Aorta (tissue), 5 donors: ENCODE measurements around the gene STAT4. TPM values are rescaled to one million over a fixed set of nuclear protein-coding genes. Genes with fewer than 3 reads are reported as not detected.
A peak's percentile ranks its signal among the peaks of the same experiment; 100 is the strongest.

Source experiments
- ATAC-seq: fragments of 200-7000 bp; cut with Tn5 transposase; one replicate; pipeline ENCODE4 v1.9.1; 2022; ENCODE audit warnings: moderate library complexity; ENCODE audit not compliant: low FRiP score
- DNase-seq, 2 donors: peaks; one replicate each; pipeline ENCODE4 v3.0.0-alpha.2; 2020
- H3K27ac ChIP-seq, 2 donors: one replicate each; pipeline ENCODE4 v1.5.1; 2013; ENCODE audit warnings: low read length in 2 of 2, mild to moderate bottlenecking in 2 of 2, moderate library complexity in 2 of 2, control low read depth in 1 of 2, inconsistent platforms in 1 of 2, low read depth in 1 of 2
- H3K27me3 ChIP-seq, 2 donors: one replicate each; pipeline ENCODE4 v1.6.1; 2013; ENCODE audit warnings: control low read depth in 1 of 2, low read length in 1 of 2, mild to moderate bottlenecking in 1 of 2, moderate library complexity in 1 of 2; ENCODE audit not compliant: insufficient read depth in 2 of 2, control insufficient read depth in 1 of 2
- H3K36me3 ChIP-seq, 2 donors: one replicate each; pipeline ENCODE4 v1.6.1; 2013; ENCODE audit warnings: control low read depth in 1 of 2, low read length in 1 of 2, mild to moderate bottlenecking in 1 of 2; ENCODE audit not compliant: insufficient read depth in 2 of 2, control insufficient read depth in 1 of 2
- H3K4me1 ChIP-seq, 2 donors: one replicate each; pipeline ENCODE4 v1.6.1; 2013; ENCODE audit warnings: low read length in 2 of 2, control low read depth in 1 of 2, mild to moderate bottlenecking in 1 of 2, moderate library complexity in 1 of 2; ENCODE audit not compliant: insufficient read depth in 2 of 2, control insufficient read depth in 1 of 2
- H3K4me3 ChIP-seq, 2 donors: one replicate each; pipeline ENCODE4 v1.5.1; 2013; ENCODE audit warnings: low read length in 2 of 2, control low read depth in 1 of 2, mild to moderate bottlenecking in 1 of 2
- H3K9me3 ChIP-seq: one replicate; pipeline ENCODE4 v1.6.1; 2013; ENCODE audit warnings: mild to moderate bottlenecking, low read length; ENCODE audit not compliant: control insufficient read depth
- WGBS, 2 donors: extraction: QIAGEN DNeasy Blood & Tissue Kit; methylation state at CpG; one replicate each; pipeline ENCODE4 v1.1.7; 2013; 5-methylcytosine and 5-hydroxymethylcytosine counted together
- intact Hi-C, 2 donors: fragments of 100-400 bp; cut with DNase I; formaldehyde crosslinking; loops; one replicate each; pipeline versions ENCODE4 v1.14.2 to v1.15.0; 2022
- polyA plus RNA-seq, 2 donors: library from polyadenylated mRNA; stranded (reverse); fragments of 200-250 nt; gene quantifications; one replicate each; pipeline ENCODE4 v1.2.3, GENCODE V29; 2013
- total RNA-seq, 2 donors: library from RNA; stranded (reverse); fragmentation: NEBNext Ultra II Directional; extraction: Animal tissue kit (Norgen Biotek cat#: 25700); gene quantifications; one replicate each; pipeline ENCODE4 v1.2.1, GENCODE V29; 2021
- donor health status: healthy with polysubstance abuse.
- donor health status: Bipolar disorder and iron deficiency.
- donor health status: DM: no; HTN: no; CAD: no.
- donor health status: DM: no; HTN: no; CAD: no.
- donor health status: DM: yes; HTN: yes; CAD: no.

Gene STAT4
- total and polyA plus RNA-seq, 4 donors: 1.1 to 7.7 (median 3.0) TPM

- Histone ChIP-seq H3K27ac (no peak overlapping the region), H3K4me1 (no peaks in the 10 kb centered on the region), H3K9me3 (no peaks in the 10 kb centered on the region), H3K36me3 (no peaks in the 10 kb centered on the region), H3K4me3 (no peak overlapping the region), H3K27me3 (no peaks in the 10 kb centered on the region)
- DNase-seq (no peak), ATAC-seq (peak; percentile 66)
- intact Hi-C loops: loop anchor here (2.0 to 5.0 kb wide), 2 partner anchors 248 to 250 kb away; no protein-coding TSS in a partner anchor
- WGBS, 2 donors: 35 to 42% methylated on average over 8 of the region's 8 CpGs
Observed at GRCh38 chr2:191030521-191031154, 120.2 kb downstream of the STAT4 start.

DNA sequence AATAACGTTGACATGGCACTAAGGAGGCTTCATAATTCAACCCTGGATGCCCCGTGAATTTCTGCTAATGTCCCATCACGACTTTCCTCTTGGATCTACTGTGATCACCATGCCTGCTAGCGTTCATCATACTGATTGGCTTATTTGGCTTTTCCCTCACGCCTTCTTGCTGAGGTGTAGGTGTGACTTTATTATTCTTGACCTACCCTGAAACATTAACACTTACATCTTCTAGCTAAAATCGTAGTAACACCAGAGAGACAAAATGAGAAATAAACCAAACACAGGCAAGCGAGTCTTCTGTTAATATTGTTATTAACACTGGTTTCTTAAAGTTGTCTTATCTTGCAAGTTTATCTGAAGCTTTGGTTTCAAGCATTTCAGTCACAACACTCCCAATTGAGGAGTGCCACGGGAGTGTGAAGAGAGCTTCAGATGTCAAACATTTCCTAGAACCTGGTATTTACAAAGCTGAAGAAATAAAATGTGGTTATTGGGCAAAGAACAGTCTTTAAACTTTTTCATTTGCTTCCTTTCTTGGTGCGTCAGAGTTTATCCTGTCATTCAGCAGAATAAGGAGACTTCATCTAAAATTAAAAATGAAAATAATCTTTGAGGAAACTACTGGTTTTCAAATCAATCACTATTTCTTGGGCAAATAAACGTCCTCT is 121.4 kb downstream of the STAT4 start:
- no peak for ATAC-seq
- WGBS, 2 donors: 86 to 88% methylated on average over 10 of the region's 10 CpGs

GRCh38 chr2:191026377-191026776 is 124.4 kb downstream of the STAT4 start:
- Histone ChIP-seq H3K27me3 (no peaks in the 10 kb centered on the region), H3K4me1 (no peaks in the 10 kb centered on the region), H3K27ac (no peak overlapping the region), H3K36me3 (no peaks in the 10 kb centered on the region), H3K4me3 (no peak overlapping the region), H3K9me3 (no peaks in the 10 kb centered on the region)
- 39% methylated on average over 2 of the region's 2 CpGs for WGBS, 2 donors
- DNase-seq: no peak
- intact Hi-C loops: no loop called here
- ATAC-seq: no peak

More for the DNA sequence above, 121.4 kb downstream of the STAT4 start:
- no peak for DNase-seq
- intact Hi-C loops: no loop called here
- Histone ChIP-seq H3K4me3 (no peak overlapping the region), H3K36me3 (no peaks in the 10 kb centered on the region), H3K27me3 (no peaks in the 10 kb centered on the region), H3K4me1 (no peaks in the 10 kb centered on the region), H3K9me3 (no peaks in the 10 kb centered on the region), H3K27ac (no peak overlapping the region)

GRCh38 chr2:191025135-191025534 is 125.7 kb downstream of the STAT4 start:
- intact Hi-C loops: no loop called here
- no peak for ATAC-seq
- H3K9me3 ChIP-seq: no peaks in the 10 kb centered on the region
- H3K4me3 ChIP-seq: no peak overlapping the region
- H3K4me1 ChIP-seq: no peaks in the 10 kb centered on the region
- H3K27ac ChIP-seq: no peak overlapping the region
- WGBS, 2 donors: 75 to 82% methylated on average over 1 of the region's 1 CpG
- no peak for DNase-seq
- H3K36me3 ChIP-seq: no peaks in the 10 kb centered on the region
- H3K27me3 ChIP-seq: no peaks in the 10 kb centered on the region

GRCh38 chr2:191023235-191023679 is 127.5 kb downstream of the STAT4 start:
- no peaks in the 10 kb centered on the region for H3K27me3 ChIP-seq
- DNase-seq: no peak
- intact Hi-C loops: no loop called here
- no peak overlapping the region for H3K27ac ChIP-seq
- 92 to 94% methylated on average over 7 of the region's 7 CpGs for WGBS, 2 donors
- no peaks in the 10 kb centered on the region for H3K9me3 ChIP-seq
- no peaks in the 10 kb centered on the region for H3K4me1 ChIP-seq
- no peak for ATAC-seq
- no peak overlapping the region for H3K4me3 ChIP-seq
- H3K36me3 ChIP-seq: no peaks in the 10 kb centered on the region

- no peaks in the 10 kb centered on the region for H3K4me1 ChIP-seq
- 22 to 28% methylated on average over 14 of the region's 14 CpGs for WGBS, 2 donors
- no peaks in the 10 kb centered on the region for H3K9me3 ChIP-seq
- H3K36me3 ChIP-seq: no peaks in the 10 kb centered on the region
- peak overlapping the region; percentile 48 to 67 for H3K4me3 ChIP-seq
- peak overlapping the region; percentile 83 to 97 for H3K27ac ChIP-seq
- intact Hi-C loops: no loop called here
- H3K27me3 ChIP-seq: no peaks in the 10 kb centered on the region
- DNase-seq (no peak), ATAC-seq (peak; percentile 65)
Observed at GRCh38 chr2:191020742-191021381, 129.9 kb downstream of the STAT4 start.

GRCh38 chr2:191020221-191020741 is 130.5 kb downstream of the STAT4 start:
- H3K27ac ChIP-seq: peak overlapping the region; percentile 83 to 97
- DNase-seq (peak; percentile 95 to 97), ATAC-seq (peak; percentile 99)
- H3K4me1 ChIP-seq: no peaks in the 10 kb centered on the region
- WGBS, 2 donors: 0% methylated on average over 55 to 59 of the region's 59 CpGs
- intact Hi-C loops: no loop called here
- no peaks in the 10 kb centered on the region for H3K36me3 ChIP-seq
- H3K27me3 ChIP-seq: no peaks in the 10 kb centered on the region
- H3K9me3 ChIP-seq: no peaks in the 10 kb centered on the region
- H3K4me3 ChIP-seq: peak overlapping the region; percentile 48 to 67

GRCh38 chr2:191019376-191019775 is 131.4 kb downstream of the STAT4 start:
- 93 to 95% methylated on average over 3 of the region's 3 CpGs for WGBS, 2 donors
- Histone ChIP-seq H3K27ac (no peak overlapping the region), H3K36me3 (no peaks in the 10 kb centered on the region), H3K4me1 (no peaks in the 10 kb centered on the region), H3K9me3 (no peaks in the 10 kb centered on the region), H3K27me3 (no peaks in the 10 kb centered on the region), H3K4me3 (no peak overlapping the region)
- intact Hi-C loops: no loop called here
- no peak for ATAC-seq
- no peak for DNase-seq
